DMS53 treated with DMSO at 0.1 percent for 48 hours (cell line): ENCODE measurements around the gene ARHGAP42.

Experiments
- DNase-seq: peaks from one replicate; lab custom pipeline; 2025; ENCODE audit not compliant: unreplicated experiment; lab: John Stamatoyannopoulos, UW

The ARHGAP42 gene

DNA sequence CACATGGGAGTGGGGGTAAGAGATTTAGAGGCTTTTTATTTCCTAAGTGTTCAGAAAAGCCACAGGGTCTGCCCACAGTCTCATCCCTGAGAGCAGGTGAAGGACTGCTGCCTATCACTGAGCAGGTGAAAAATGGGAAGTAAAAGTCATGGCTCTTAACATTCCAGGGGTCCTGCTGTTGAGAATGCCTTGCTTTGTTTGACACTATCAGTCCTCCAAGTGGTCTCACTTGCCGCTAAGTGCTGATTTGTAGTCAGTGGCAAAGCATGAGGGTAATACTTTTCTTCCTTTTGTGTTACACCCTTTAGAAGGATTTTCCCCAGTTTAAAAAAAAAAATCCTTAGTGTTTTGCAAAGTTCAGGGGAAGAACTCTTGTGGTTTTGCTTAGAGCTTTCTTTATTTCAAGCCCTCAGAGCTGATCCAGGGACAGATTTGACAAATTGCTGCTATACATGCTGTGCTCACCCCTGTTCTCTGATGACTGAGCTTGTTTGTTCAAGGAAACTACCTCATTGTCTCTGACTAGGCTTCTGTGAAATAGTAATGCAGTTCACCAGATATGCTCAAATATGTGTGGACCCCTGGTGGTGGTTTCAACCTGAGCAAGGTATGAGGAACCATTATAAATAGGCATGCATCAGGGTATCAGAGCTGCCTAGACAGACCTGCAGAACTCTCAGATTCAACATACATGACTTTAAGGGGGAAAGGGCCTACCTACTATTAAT is 141.0 kb downstream of the ARHGAP42 start:
- peak; percentile 68 for DNase-seq

DNA sequence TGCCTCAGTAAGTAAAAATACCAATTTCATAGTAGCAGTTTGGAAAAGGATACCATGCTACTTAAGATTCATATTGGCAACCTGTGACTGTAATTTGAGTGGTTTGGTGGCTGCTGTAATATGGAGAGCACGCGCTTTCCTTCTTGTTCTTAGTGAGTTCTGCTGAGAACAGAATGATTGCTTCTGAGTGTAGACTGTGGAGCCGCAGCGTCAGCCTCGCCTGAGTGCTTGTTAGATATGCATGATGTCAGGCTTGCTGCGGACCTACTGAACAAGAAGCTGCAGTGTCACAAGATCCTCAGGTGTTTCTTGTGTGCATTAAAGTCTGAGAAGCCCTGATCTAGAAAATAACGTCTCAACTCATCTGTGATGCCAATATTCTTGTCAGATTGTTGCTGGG is 143.2 kb downstream of the ARHGAP42 start:
- DNase-seq = no peak

GRCh38 chr11:100830978-100831732 is 144.1 kb downstream of the ARHGAP42 start:
- peak; percentile 26 for DNase-seq

GRCh38 chr11:100831929-100832494 is 144.9 kb downstream of the ARHGAP42 start:
- no peak for DNase-seq

DNA sequence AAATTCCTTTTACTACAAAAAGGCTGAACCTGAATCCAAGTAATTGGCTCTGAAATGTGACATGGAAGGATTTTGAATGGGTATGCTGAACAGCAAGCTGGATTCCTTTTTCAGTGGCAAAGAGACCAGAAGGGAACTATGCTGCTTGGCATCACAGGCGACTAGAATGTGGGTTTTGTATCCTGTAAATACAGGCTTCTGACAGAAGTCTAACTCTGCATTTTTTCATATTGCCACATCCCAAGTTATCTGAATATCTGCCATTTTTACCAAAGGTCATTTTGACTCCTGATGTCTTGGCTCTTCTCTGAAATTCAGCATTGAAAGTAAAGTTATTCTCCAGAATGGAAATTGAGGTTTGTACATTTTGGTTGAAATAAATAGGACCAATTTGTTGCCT is 145.7 kb downstream of the ARHGAP42 start:
- DNase-seq = no peak

GRCh38 chr11:100833276-100833675 is 146.2 kb downstream of the ARHGAP42 start:
- no peak for DNase-seq

- no peak for DNase-seq
These were observed 148.8 kb downstream of the ARHGAP42 start for GRCh38 chr11:100835854-100836253.

- no peak for DNase-seq
These were observed 150.2 kb downstream of the ARHGAP42 start for GRCh38 chr11:100837311-100837710.

GRCh38 chr11:100841711-100842407 is 154.8 kb downstream of the ARHGAP42 start:
- DNase-seq = peak; percentile 94

- no peak for DNase-seq
These were observed 160.7 kb downstream of the ARHGAP42 start for GRCh38 chr11:100847696-100848216.

DNA sequence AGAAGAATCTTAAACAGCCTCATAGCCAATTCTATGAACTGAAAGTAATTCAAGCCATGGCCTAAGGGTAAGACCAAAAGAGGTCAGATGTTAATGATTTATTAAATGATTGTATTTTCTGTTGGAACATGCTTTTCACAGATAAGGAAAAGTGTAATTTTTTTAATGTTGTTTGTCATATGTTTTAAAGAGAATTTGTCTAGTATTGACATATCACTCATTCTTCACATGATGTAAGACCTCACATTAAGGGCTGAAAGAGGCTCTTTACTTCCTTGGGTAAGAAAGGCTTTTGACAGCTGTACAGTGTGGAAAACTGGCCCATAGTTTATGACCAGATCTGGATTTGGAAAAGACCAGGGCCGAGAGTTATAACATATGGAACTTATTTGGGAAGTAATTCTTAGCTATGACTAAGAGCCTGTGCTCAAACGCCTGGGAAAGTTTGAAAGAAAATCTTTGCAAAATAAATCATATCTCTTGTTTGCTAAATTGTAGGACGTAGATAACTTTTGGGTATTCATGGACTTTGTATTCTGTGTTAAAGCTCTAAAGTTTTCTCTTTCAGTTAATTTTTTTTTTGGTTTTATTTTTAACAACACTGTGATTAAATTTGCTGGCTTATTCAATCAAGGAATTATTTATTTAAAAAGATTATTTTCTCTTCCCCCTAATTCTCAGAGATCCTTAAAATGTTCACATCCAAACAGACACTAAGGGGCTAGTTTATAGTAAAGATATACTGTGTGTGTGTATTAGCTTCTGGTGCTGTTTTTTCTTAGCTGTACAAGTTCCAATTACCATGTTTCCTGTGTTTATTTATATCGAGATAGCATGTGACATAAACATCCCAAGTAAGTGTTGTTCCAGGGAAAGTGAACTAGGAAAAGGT is 162.2 kb downstream of the ARHGAP42 start:
- no peak for DNase-seq

- DNase-seq = no peak
These were observed 162.8 kb downstream of the ARHGAP42 start for GRCh38 chr11:100849901-100850235.

- no peak for DNase-seq
These were observed 164.1 kb downstream of the ARHGAP42 start for GRCh38 chr11:100851147-100851546.

- no peak for DNase-seq
These were observed 164.6 kb downstream of the ARHGAP42 start for GRCh38 chr11:100851584-100852152.

- DNase-seq = peak; percentile 72
These were observed 168.5 kb downstream of the ARHGAP42 start for GRCh38 chr11:100855466-100856067.

- no peak for DNase-seq
These were observed 170.3 kb downstream of the ARHGAP42 start for GRCh38 chr11:100857236-100858005.

DNA sequence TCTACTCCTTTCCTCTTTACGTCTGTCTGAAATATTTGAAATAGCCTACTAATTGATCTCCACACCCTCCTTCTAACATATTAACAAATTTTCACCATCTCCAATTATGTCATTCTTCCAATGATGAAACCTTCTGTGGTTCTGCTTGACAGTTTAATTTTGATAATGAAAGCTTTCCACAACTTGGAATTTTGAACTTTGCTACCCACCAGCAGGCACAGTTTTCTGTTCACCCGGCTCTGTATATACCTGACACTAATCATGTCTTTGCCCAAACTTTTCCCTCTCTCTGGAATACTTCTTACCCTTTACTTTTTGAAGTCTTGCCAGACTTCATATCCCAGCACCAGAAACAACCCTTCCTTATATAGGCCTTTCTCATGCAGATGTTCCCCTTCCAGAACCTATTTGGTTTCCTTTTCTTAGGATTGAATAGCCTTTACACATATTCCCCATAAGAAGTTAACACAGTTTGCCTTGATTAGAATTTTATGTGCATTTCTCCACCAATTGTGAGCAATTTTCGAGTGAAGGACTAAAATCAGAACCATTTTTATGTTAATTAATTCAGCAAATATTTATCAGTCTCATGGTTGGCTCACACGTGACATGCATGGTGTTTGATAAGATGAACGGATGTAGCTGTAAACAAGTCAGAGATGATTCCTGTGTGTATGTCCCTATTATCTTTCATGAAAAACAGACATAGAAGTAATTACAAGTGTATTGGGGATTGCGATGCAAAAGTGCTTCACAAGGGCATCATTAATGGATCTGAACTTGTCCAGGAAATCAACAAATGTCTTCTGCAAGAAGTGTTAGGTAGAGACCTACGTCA is 173.4 kb downstream of the ARHGAP42 start:
- no peak for DNase-seq

- peak; percentile 9 for DNase-seq
These were observed 174.1 kb downstream of the ARHGAP42 start for GRCh38 chr11:100861212-100861611.
